ENCODE data around the gene MYO7B.
"Not testable (repeated sequence)": the region's sequence is repeated elsewhere in the genome, so short reads cannot be mapped to it uniquely, and the experiment has no call there.

The MYO7B gene

GRCh38 chr2:127558911-127559310, 23.4 kb downstream of the MYO7B start:
- no peak for DNase-seq

GRCh38 chr2:127559454-127559853, 24.0 kb downstream of the MYO7B start:
- DNase-seq, result no peak

- no peak for DNase-seq
These were observed 24.9 kb downstream of the MYO7B start for GRCh38 chr2:127560201-127560930.

- no peak for DNase-seq
These were observed 25.4 kb downstream of the MYO7B start for GRCh38 chr2:127560931-127561280.

- no peak for DNase-seq
These were observed 25.9 kb downstream of the MYO7B start for GRCh38 chr2:127561371-127561770.

- DNase-seq, result no peak
These were observed 27.5 kb downstream of the MYO7B start for GRCh38 chr2:127562936-127563335.

- no peak for DNase-seq
These were observed 28.3 kb downstream of the MYO7B start for GRCh38 chr2:127563458-127564428.

- DNase-seq, result no peak
These were observed 29.2 kb downstream of the MYO7B start for GRCh38 chr2:127564429-127565260.

GRCh38 chr2:127565261-127566138, 30.0 kb downstream of the MYO7B start:
- DNase-seq, result no peak

- no peak for DNase-seq
These were observed 30.6 kb downstream of the MYO7B start for GRCh38 chr2:127566139-127566417.

- no peak for DNase-seq
These were observed 31.1 kb downstream of the MYO7B start for GRCh38 chr2:127566576-127566975.

GRCh38 chr2:127567351-127567854, 31.9 kb downstream of the MYO7B start:
- no peak for DNase-seq

GRCh38 chr2:127568128-127568527, 32.6 kb downstream of the MYO7B start:
- no peak for DNase-seq

GRCh38 chr2:127569666-127570065, 34.2 kb downstream of the MYO7B start:
- DNase-seq, result no peak

- DNase-seq, result no peak
These were observed 35.1 kb downstream of the MYO7B start for GRCh38 chr2:127570282-127571250.

GRCh38 chr2:127572352-127572751, 36.9 kb downstream of the MYO7B start:
- not testable (repeated sequence) for DNase-seq

GRCh38 chr2:127572841-127573240, 37.4 kb downstream of the MYO7B start:
- DNase-seq, result no peak

GRCh38 chr2:127573298-127573697, 37.8 kb downstream of the MYO7B start:
- DNase-seq, result no peak

GRCh38 chr2:127573771-127574170, 38.3 kb downstream of the MYO7B start:
- no peak for DNase-seq

GRCh38 chr2:127574656-127575055, 39.2 kb downstream of the MYO7B start:
- DNase-seq, result no peak
